GM12878 (cell line): ENCODE results near the gene SMPD3. TPM values are rescaled to one million over a fixed set of nuclear protein-coding genes. Genes with fewer than 3 reads are reported as not detected.

Experiments
- ATAC-seq: fragments of 200-7000 bp; cut with Tn5 transposase; 3 replicates; pipeline ENCODE4 v1.9.1; 2020; ENCODE audit warnings: mild to moderate bottlenecking, moderate library complexity
- BruUV-seq: library from RNA; stranded (reverse); fragments of 400-500 nt; replicated peaks from 2 replicates; lab custom pipeline; 2021; lab: Mats Ljungman, UMichigan
- CTCF ChIA-PET: fragments of 300-600 bp; sonication (Branson Sonifier 250); formaldehyde crosslinking; extraction: SDS; loops from one replicate; lab custom pipeline; 2021; ENCODE audit warnings: inconsistent platforms; lab: Yijun Ruan, JAX
- POLR2A ChIA-PET: fragments of 350-600 bp; formaldehyde crosslinking; extraction: SDS; loops from one replicate; lab custom pipeline; 2021; ENCODE audit warnings: inconsistent platforms; lab: Charles Lee
- RAD21 ChIA-PET: fragments of 300-600 bp; sonication (Branson Sonifier 250); formaldehyde crosslinking; loops from one replicate; lab custom pipeline; 2023; ENCODE audit warnings: antibody characterized with exemption; ENCODE audit not compliant: unreplicated experiment; lab: Charles Lee
- SMC1A ChIA-PET: fragments of 300-600 bp; sonication (Branson Sonifier 250); formaldehyde crosslinking; loops from one replicate; lab custom pipeline; 2023; ENCODE audit not compliant: unreplicated experiment, uncharacterized antibody; lab: Charles Lee
- DNase-seq: peaks from one replicate; pipeline ENCODE4 v3.0.0-alpha.2; 2011; ENCODE audit warnings: low read depth, low spot score
- FAIRE-seq: peaks from 3 replicates; lab custom pipeline; 2011; peaks lifted over from hg19 to GRCh38; lab: Jason Lieb, UNC
- H2AFZ ChIP-seq: 2 replicates; pipeline ENCODE4 v1.6.0; 2011; ENCODE audit warnings: low read depth, low read length, control low read depth; ENCODE audit not compliant: control insufficient read depth
- H3K27ac ChIP-seq: 2 replicates; pipeline ENCODE4 v1.5.1; 2011; ENCODE audit warnings: control low read depth; ENCODE audit not compliant: control insufficient read depth, insufficient read depth
- H3K27me3 ChIP-seq, 2 experiments: replicated peaks in 1 of 2; 2 replicates each; pipeline versions ENCODE4 v1.6.0 to v1.6.1; 2011; ENCODE audit warnings: low read length in 1 of 2; ENCODE audit not compliant: control insufficient read depth in 2 of 2, insufficient read depth in 2 of 2
- H3K36me3 ChIP-seq, 2 experiments: 2 replicates each; pipeline ENCODE4 v1.5.1; 2011; ENCODE audit warnings: low read length in 1 of 2; ENCODE audit not compliant: control insufficient read depth in 2 of 2, insufficient read depth in 2 of 2
- H3K4me1 ChIP-seq: 2 replicates; pipeline ENCODE4 v1.6.1; 2011; ENCODE audit warnings: mild to moderate bottlenecking, low read length, moderate library complexity, mixed read lengths; ENCODE audit not compliant: control insufficient read depth, insufficient read depth
- H3K4me2 ChIP-seq: 2 replicates; pipeline ENCODE4 v1.6.0; 2011; ENCODE audit warnings: control low read depth; ENCODE audit not compliant: control insufficient read depth, insufficient read depth
- H3K4me3 ChIP-seq: fragments of 200-600 bp; sonication (generic); 2 replicates; pipeline ENCODE4 v1.5.1; 2016
- H3K79me2 ChIP-seq: 2 replicates; pipeline ENCODE4 v1.6.0; 2011; ENCODE audit warnings: low read length; ENCODE audit not compliant: control insufficient read depth, insufficient read depth
- H3K9ac ChIP-seq: 2 replicates; pipeline ENCODE4 v1.8.0; 2011; ENCODE audit warnings: low read length, control low read depth, mixed read lengths; ENCODE audit not compliant: control insufficient read depth, insufficient read depth
- H3K9me3 ChIP-seq: replicated peaks from 3 replicates; pipeline ENCODE4 v1.5.1; 2011; ENCODE audit warnings: mild to moderate bottlenecking, low read length; ENCODE audit not compliant: control insufficient read depth, insufficient read depth
- H4K20me1 ChIP-seq: 2 replicates; pipeline ENCODE4 v1.6.0; 2011; ENCODE audit not compliant: control insufficient read depth, insufficient read depth
- ASH2L ChIP-seq: fragments of 300-600, 200-600 bp; sonication (generic); IDR thresholded peaks from 2 replicates; pipeline ENCODE4 v1.6.1; 2017; ENCODE audit warnings: low read depth, mild to moderate bottlenecking, borderline replicate concordance
- BCL11A ChIP-seq: IDR thresholded peaks from 2 replicates; pipeline ENCODE4 v1.6.1; 2011; ENCODE audit warnings: low read depth, low read length
- CBX3 ChIP-seq: fragments of 200-600 bp; sonication (generic); IDR thresholded peaks from 2 replicates; pipeline ENCODE4 v1.6.1; 2016; ENCODE audit warnings: low read depth, borderline replicate concordance
- ESRRA ChIP-seq: IDR thresholded peaks from 2 replicates; pipeline ENCODE4 v1.6.1; 2012; ENCODE audit warnings: mild to moderate bottlenecking, low read length, improper control_type of control experiment
- HDAC6 ChIP-seq: fragments of 200-600 bp; sonication (generic); IDR thresholded peaks from one replicate; pipeline ENCODE4 v1.8.0; 2017; ENCODE audit warnings: antibody characterized with exemption; ENCODE audit not compliant: unreplicated experiment
- JUNB ChIP-seq: IDR thresholded peaks from 2 replicates; pipeline ENCODE4 v1.6.1; 2016; ENCODE audit warnings: antibody characterized with exemption, mild to moderate bottlenecking
- MEF2B ChIP-seq: fragments of 450-650 bp; IDR thresholded peaks from 2 replicates; pipeline ENCODE4 v1.6.1; 2018; ENCODE audit warnings: mild to moderate bottlenecking, moderate library complexity; ENCODE audit not compliant: partially characterized antibody, poor library complexity, severe bottlenecking
- NR2F1 ChIP-seq: fragments of 450-650 bp; conservative IDR thresholded peaks from 2 replicates; pipeline ENCODE4 v1.6.1; 2017; ENCODE audit warnings: mild to moderate bottlenecking
- PAX8 ChIP-seq: fragments of 450-650 bp; IDR thresholded peaks from 2 replicates; pipeline ENCODE4 v1.6.1; 2017; ENCODE audit warnings: mild to moderate bottlenecking, moderate library complexity
- RELA ChIP-seq: fragments of 450-650 bp; IDR thresholded peaks from 2 replicates; pipeline ENCODE4 v1.8.0; 2014; ENCODE audit warnings: borderline replicate concordance; ENCODE audit not compliant: partially characterized antibody
- REST ChIP-seq: IDR thresholded peaks from 2 replicates; pipeline ENCODE4 v1.6.1; 2012; ENCODE audit warnings: mild to moderate bottlenecking, low read depth, low read length
- TCF12 ChIP-seq: IDR thresholded peaks from 2 replicates; pipeline ENCODE4 v1.6.1; 2011; ENCODE audit warnings: low read depth, mild to moderate bottlenecking, low read length
- ZBTB11 ChIP-seq: fragments of 450-650 bp; formaldehyde crosslinking; IDR thresholded peaks from 2 replicates; pipeline ENCODE4 v1.5.0; 2022; ENCODE audit warnings: mild to moderate bottlenecking, missing genetic modification characterization
- WGBS: methylation state at CpG from one replicate; pipeline ENCODE4 v1.1.6; 2016; ENCODE audit warnings: low lambda C conversion rate; ENCODE audit not compliant: insufficient replicate concordance, insufficient coverage; ENCODE audit errors: missing lambda C conversion rate; 5-methylcytosine and 5-hydroxymethylcytosine counted together
- in situ Hi-C: fragments of 300-500 bp; cut with MboI; formaldehyde crosslinking; loops from 9 replicates; pipeline ENCODE4 v1.14.3; 2018; ENCODE audit warnings: mixed read lengths
- intact Hi-C: fragments of 100-400 bp; cut with micrococcal nuclease; formaldehyde crosslinking; loops from one replicate; pipeline ENCODE4 v1.14.2; 2022; ENCODE audit not compliant: unreplicated experiment
- polyA plus RNA-seq, 11 experiments: library from polyadenylated mRNA; depleted of rRNA in 4 of 11; unstranded in 6 of 11; stranded (reverse) in 5 of 11; fragments of >200 nt; fragmentation: Nextera tagmentation in 4 of 11; fragmentation: Illumina TruSeq in 1 of 11; extraction: Ambion mirVana in 4 of 11; extraction: Trizol in 1 of 11; gene quantifications; 1 replicate in 1 of 11; 2 replicates in 10 of 11; pipeline versions ENCODE4 v1.2.1 to v1.2.3, GENCODE V29; 2011 to 2016; ENCODE audit warnings: inconsistent platforms in 2 of 11, missing spikeins in 2 of 11, low read depth in 1 of 11
- total RNA-seq, 4 experiments: library from RNA; depleted of rRNA in 3 of 4; stranded (reverse); fragments of >200 nt in 3 of 4; fragmentation: Illumina TruSeq in 1 of 4; extraction: Trizol in 1 of 4; gene quantifications; 2 replicates each; pipeline versions ENCODE4 v1.2.1 to v1.2.3, GENCODE V29; 2013 to 2021
- TF ChIP-seq, protein P1 (sequence below): IDR thresholded peaks from 2 replicates; pipeline ENCODE4 v1.6.1; 2011; ENCODE audit warnings: borderline replicate concordance, low read depth, mild to moderate bottlenecking, moderate library complexity, low read length; ENCODE audit not compliant: insufficient read depth, poor library complexity, severe bottlenecking
- TF ChIP-seq, protein P2 (sequence below): fragments of 450-650 bp; IDR thresholded peaks from 2 replicates; pipeline ENCODE4 v1.6.1; 2016; ENCODE audit warnings: mild to moderate bottlenecking

SMPD3 gene
- total and polyA plus RNA-seq, 10 of the 15 experiments (the other 5 are each of a cell fraction or from before 2014, with no cell fraction given): 0.04 to 2.0 (median 1.2) TPM

- peak; percentile 18 for FAIRE-seq
- ChIA-PET SMC1A (interaction anchor here (1.3 to 1.5 kb wide), 4 partner anchors 12 to 96 kb away, joined by 3 to 7 read pairs (median 4); partner anchors contain the start of gene SLC7A6), RAD21 (interaction anchor here (1.0 to 2.4 kb wide), 4 partner anchors 12 to 120 kb away, joined by 3 to 9 read pairs (median 6); no protein-coding TSS in a partner anchor), POLR2A (interaction anchor here (1.2 kb wide), 1 partner anchor 25 kb away, joined by 3 read pairs; no protein-coding TSS in a partner anchor), CTCF (interaction anchor here (1.0 to 4.6 kb wide), 7 partner anchors 10 to 154 kb away, joined by 3 to 16 read pairs (median 5); no protein-coding TSS in a partner anchor)
- H3K27ac ChIP-seq: peak overlapping the region; percentile 51
- H2AFZ ChIP-seq: no peak overlapping the region
- H3K4me1 ChIP-seq: peaks cover 23% of the 10 kb centered on the region
- ATAC-seq: peak; percentile 2; the same call in 2 of the 3 replicates
- H3K36me3 ChIP-seq: peaks cover 23 to 43% of the 10 kb centered on the region in 2 experiments
- no peaks in the 10 kb centered on the region for H3K9me3 ChIP-seq
- peak overlapping the region; percentile 89 for H3K4me2 ChIP-seq
- no peak for DNase-seq
- H3K79me2 ChIP-seq: no peaks in the 10 kb centered on the region
- intact Hi-C loops: loop anchor here (1.0 kb wide), 1 partner anchor 12 kb away; no protein-coding TSS in a partner anchor
- no peaks in the 10 kb centered on the region for H3K27me3 ChIP-seq
- no TSS peak for BruUV-seq
- H4K20me1 ChIP-seq: no peaks in the 10 kb centered on the region
- H3K9ac ChIP-seq: no peak overlapping the region; the same call in 1 of the 2 replicates
- 60% methylated on average over 5 of the region's 5 CpGs for WGBS
- in situ Hi-C loops: no loop called here
- H3K4me3 ChIP-seq: no peak overlapping the region
- no peak for TF ChIP-seq MEF2B
- TF ChIP-seq ZBTB11 (CRISPR knock-in tag): no peak
- no peak for TF ChIP-seq BCL11A
- TF ChIP-seq ESRRA: no peak
- no peak for TF ChIP-seq REST
- TF ChIP-seq PAX8: no peak
- no peak for TF ChIP-seq CBX3
- TF ChIP-seq JUNB: no peak
- no peak for TF ChIP-seq RELA
- TF ChIP-seq HDAC6: no peak
- no peak for TF ChIP-seq ASH2L
- no peak for TF ChIP-seq TCF12
- no peak for TF ChIP-seq NR2F1
- TF ChIP-seq, protein P1, sequence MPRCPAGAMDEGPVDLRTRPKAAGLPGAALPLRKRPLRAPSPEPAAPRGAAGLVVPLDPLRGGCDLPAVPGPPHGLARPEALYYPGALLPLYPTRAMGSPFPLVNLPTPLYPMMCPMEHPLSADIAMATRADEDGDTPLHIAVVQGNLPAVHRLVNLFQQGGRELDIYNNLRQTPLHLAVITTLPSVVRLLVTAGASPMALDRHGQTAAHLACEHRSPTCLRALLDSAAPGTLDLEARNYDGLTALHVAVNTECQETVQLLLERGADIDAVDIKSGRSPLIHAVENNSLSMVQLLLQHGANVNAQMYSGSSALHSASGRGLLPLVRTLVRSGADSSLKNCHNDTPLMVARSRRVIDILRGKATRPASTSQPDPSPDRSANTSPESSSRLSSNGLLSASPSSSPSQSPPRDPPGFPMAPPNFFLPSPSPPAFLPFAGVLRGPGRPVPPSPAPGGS: no peak
- TF ChIP-seq, protein P2, sequence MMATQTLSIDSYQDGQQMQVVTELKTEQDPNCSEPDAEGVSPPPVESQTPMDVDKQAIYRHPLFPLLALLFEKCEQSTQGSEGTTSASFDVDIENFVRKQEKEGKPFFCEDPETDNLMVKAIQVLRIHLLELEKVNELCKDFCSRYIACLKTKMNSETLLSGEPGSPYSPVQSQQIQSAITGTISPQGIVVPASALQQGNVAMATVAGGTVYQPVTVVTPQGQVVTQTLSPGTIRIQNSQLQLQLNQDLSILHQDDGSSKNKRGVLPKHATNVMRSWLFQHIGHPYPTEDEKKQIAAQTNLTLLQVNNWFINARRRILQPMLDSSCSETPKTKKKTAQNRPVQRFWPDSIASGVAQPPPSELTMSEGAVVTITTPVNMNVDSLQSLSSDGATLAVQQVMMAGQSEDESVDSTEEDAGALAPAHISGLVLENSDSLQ: no peak
These were observed 91.4 kb downstream of the SMPD3 start for GRCh38 chr16:68356919-68357286.
